MM.1S (cell line): Measurements from ENCODE around the gene SAV1.

Experiments used
- DNase-seq: peaks from one replicate; pipeline ENCODE4 v3.0.0-alpha.2; 2015
- H2AFZ ChIP-seq: fragments of 300-600 bp; sonication (generic); 2 replicates; pipeline ENCODE4 v1.6.0; 2016; ENCODE audit warnings: antibody characterized with exemption, low read length
- H3F3A ChIP-seq: fragments of 300-600 bp; sonication (generic); 2 replicates; pipeline ENCODE4 v1.6.1; 2016; ENCODE audit warnings: mild to moderate bottlenecking, antibody characterized with exemption, low read length, moderate library complexity, mixed read lengths; ENCODE audit not compliant: insufficient read depth
- H3K27ac ChIP-seq: fragments of 300-600 bp; sonication (generic); 2 replicates; pipeline ENCODE4 v1.5.1; 2016; ENCODE audit warnings: mild to moderate bottlenecking, low read length
- H3K27me3 ChIP-seq: fragments of 300-600 bp; sonication (generic); replicated peaks from 2 replicates; pipeline ENCODE4 v1.6.0; 2016; ENCODE audit warnings: low read length; ENCODE audit not compliant: insufficient read depth
- H3K36me3 ChIP-seq: fragments of 300-600 bp; sonication (generic); replicated peaks from 2 replicates; pipeline ENCODE4 v1.6.1; 2016; ENCODE audit warnings: mild to moderate bottlenecking, low read length, mixed read lengths; ENCODE audit not compliant: insufficient read depth
- H3K4me1 ChIP-seq: fragments of 300-600 bp; sonication (generic); 2 replicates; pipeline ENCODE4 v1.6.1; 2016; ENCODE audit warnings: low read length, mixed read lengths
- H3K4me2 ChIP-seq: fragments of 300-600 bp; sonication (generic); 2 replicates; pipeline ENCODE4 v1.6.0; 2016; ENCODE audit warnings: low read depth, low read length
- H3K4me3 ChIP-seq: fragments of 300-600 bp; sonication (generic); 2 replicates; pipeline ENCODE4 v1.5.1; 2016; ENCODE audit warnings: low read length, mixed read lengths
- H3K79me2 ChIP-seq: fragments of 300-600 bp; sonication (generic); 2 replicates; pipeline ENCODE4 v1.6.1; 2016; ENCODE audit warnings: mixed run types, low read length, mixed read lengths
- H3K9ac ChIP-seq: fragments of 300-600 bp; sonication (generic); 2 replicates; pipeline ENCODE4 v1.6.1; 2016; ENCODE audit warnings: low read length, mixed read lengths
- H3K9me2 ChIP-seq: fragments of 300-600 bp; sonication (generic); replicated peaks from 2 replicates; pipeline ENCODE4 v1.6.1; 2016; ENCODE audit warnings: mild to moderate bottlenecking, low read length, mixed read lengths; ENCODE audit not compliant: insufficient read depth
- H3K9me3 ChIP-seq: fragments of 300-600 bp; sonication (generic); replicated peaks from 2 replicates; pipeline ENCODE4 v1.6.1; 2016; ENCODE audit warnings: mild to moderate bottlenecking, low read length, mixed read lengths; ENCODE audit not compliant: insufficient read depth
- H4K20me1 ChIP-seq: fragments of 300-600 bp; sonication (generic); 2 replicates; pipeline ENCODE4 v1.6.1; 2016; ENCODE audit warnings: mild to moderate bottlenecking, low read length, moderate library complexity, mixed read lengths; ENCODE audit not compliant: insufficient read depth
- CTCF ChIP-seq: fragments of 300-600 bp; sonication (generic); IDR thresholded peaks from 2 replicates; pipeline ENCODE4 v1.5.1; 2016; ENCODE audit warnings: antibody characterized with exemption, low read length, mixed read lengths
- EZH2 ChIP-seq: fragments of 300-600 bp; sonication (generic); optimal IDR thresholded peaks from 2 replicates; pipeline ENCODE3; 2017; ENCODE audit warnings: low read depth, mild to moderate bottlenecking, antibody characterized with exemption, low read length, mixed read lengths
- EZH2phosphoT487 ChIP-seq: fragments of 300-600 bp; sonication (generic); IDR thresholded peaks from 2 replicates; pipeline ENCODE4 v1.6.1; 2018; ENCODE audit warnings: antibody characterized with exemption, low read length

The SAV1 gene

DNA sequence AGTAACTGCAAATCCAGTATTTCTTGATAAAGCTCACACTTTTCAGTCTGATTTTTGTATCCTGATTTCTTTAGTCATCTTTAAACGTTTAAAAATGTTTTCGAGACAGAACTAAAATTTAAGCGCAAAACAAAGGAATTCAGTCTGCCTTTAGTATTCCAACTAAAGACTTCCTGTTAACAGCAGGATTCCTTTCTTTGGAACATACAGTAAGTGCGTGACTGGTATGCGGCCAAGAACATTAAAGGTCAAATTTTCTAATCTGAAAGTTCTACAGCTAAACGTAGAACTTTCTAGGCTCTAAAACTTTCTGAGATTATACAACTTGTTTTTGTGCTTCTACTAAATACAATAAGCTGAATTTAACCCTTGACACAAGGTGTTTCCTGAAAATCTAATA, 9.9 kb downstream of the SAV1 start:
- Histone ChIP-seq H3K79me2 (no peaks in the 10 kb centered on the region), H3K4me2 (no peak overlapping the region), H3K9me3 (no peaks in the 10 kb centered on the region)

DNA sequence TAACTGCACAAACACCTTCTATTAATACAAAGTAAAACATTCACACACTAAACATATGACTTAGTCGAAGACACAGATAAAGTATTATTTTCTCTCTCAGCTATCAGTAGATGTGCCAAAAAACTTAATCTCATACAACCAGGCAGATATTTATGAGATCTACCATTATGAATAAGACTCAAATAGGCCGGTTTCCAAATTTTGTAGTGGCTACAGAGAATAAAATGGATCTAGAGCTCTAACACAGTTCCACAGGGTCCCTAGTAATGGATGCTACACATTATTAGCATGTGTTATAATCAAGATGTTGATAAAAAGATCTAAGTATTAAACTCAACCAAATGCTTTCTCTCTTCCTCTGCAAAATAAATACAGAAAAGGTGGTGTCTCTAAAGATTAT, 10.4 kb downstream of the SAV1 start:
- Histone ChIP-seq H3K4me2 (no peak overlapping the region), H3K9me3 (no peaks in the 10 kb centered on the region), H3F3A (no peaks in the 10 kb centered on the region), H3K36me3 (no peaks in the 10 kb centered on the region), H3K9ac (no peak overlapping the region), H3K79me2 (no peaks in the 10 kb centered on the region), H3K27me3 (no peaks in the 10 kb centered on the region), H4K20me1 (no peaks in the 10 kb centered on the region), H3K9me2 (no peaks in the 10 kb centered on the region), H2AFZ (no peak overlapping the region), H3K4me1 (no peaks in the 10 kb centered on the region), H3K27ac (no peak overlapping the region), H3K4me3 (no peak overlapping the region)
- no peak for DNase-seq
- no peak for TF ChIP-seq CTCF
- TF ChIP-seq EZH2, result no peak
- TF ChIP-seq EZH2phosphoT487, result no peak

More for the DNA sequence above, 9.9 kb downstream of the SAV1 start:
- no peaks in the 10 kb centered on the region for H4K20me1 ChIP-seq
- no peaks in the 10 kb centered on the region for H3F3A ChIP-seq
- no peak overlapping the region for H3K27ac ChIP-seq
- no peak for TF ChIP-seq EZH2
- TF ChIP-seq CTCF, result no peak
- no peak for TF ChIP-seq EZH2phosphoT487
- H3K9me2 ChIP-seq, result no peaks in the 10 kb centered on the region
- no peak for DNase-seq
- H3K27me3 ChIP-seq, result no peaks in the 10 kb centered on the region
- H3K36me3 ChIP-seq, result no peaks in the 10 kb centered on the region
- no peak overlapping the region for H3K9ac ChIP-seq
- no peak overlapping the region for H3K4me3 ChIP-seq
- no peak overlapping the region for H2AFZ ChIP-seq
- no peaks in the 10 kb centered on the region for H3K4me1 ChIP-seq

DNA sequence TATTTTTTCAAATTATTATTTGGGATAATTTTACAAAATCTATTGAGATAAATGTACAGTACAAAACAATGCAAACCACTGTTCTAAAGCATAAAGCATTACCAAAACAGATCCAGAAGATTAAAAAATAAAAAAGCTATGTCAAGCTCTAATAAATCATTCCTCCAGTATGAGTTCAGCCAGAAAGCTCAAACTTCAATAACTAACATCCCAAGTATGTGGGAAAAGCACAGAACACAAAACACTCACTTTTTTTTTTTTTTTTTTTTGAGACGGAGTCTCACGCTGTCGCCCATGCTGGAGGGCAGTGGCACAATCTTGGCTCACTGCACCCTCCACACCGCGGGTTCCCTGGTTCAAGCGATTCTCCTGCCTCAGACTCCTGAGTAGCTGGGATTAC, 11.3 kb downstream of the SAV1 start:
- Histone ChIP-seq H3K9ac (no peak overlapping the region), H3K4me3 (no peak overlapping the region), H3K36me3 (no peaks in the 10 kb centered on the region), H3K9me2 (no peaks in the 10 kb centered on the region), H3K27me3 (no peaks in the 10 kb centered on the region), H3F3A (no peaks in the 10 kb centered on the region), H3K4me2 (no peak overlapping the region), H3K79me2 (no peaks in the 10 kb centered on the region), H2AFZ (no peak overlapping the region), H3K9me3 (no peaks in the 10 kb centered on the region), H3K4me1 (no peaks in the 10 kb centered on the region), H3K27ac (no peak overlapping the region), H4K20me1 (no peaks in the 10 kb centered on the region)
- DNase-seq, result no peak
- TF ChIP-seq EZH2 (no peak), CTCF (no peak), EZH2phosphoT487 (no peak)
